Stimulated activated CD8-positive, alpha-beta memory T cell treated with anti-CD3 and anti-CD28 coated beads, Interleukin-15, amount 100 ng/mL, for 24 hours (primary cell): Measurements from ENCODE around the gene SEMA4D.

ENCODE experiments used
- DNase-seq: peaks from one replicate; pipeline ENCODE4 v3.0.0-alpha.2; 2020; ENCODE audit warnings: low read depth

Gene SEMA4D

GRCh38 chr9:89444925-89445765 lies 52.8 kb downstream of the SEMA4D start:
- DNase-seq = no peak

GRCh38 chr9:89444274-89444673 lies 53.6 kb downstream of the SEMA4D start:
- DNase-seq = no peak

- no peak for DNase-seq
These were observed 54.7 kb downstream of the SEMA4D start for GRCh38 chr9:89442981-89443814.

GRCh38 chr9:89442501-89442978 lies 55.4 kb downstream of the SEMA4D start:
- no peak for DNase-seq

DNA sequence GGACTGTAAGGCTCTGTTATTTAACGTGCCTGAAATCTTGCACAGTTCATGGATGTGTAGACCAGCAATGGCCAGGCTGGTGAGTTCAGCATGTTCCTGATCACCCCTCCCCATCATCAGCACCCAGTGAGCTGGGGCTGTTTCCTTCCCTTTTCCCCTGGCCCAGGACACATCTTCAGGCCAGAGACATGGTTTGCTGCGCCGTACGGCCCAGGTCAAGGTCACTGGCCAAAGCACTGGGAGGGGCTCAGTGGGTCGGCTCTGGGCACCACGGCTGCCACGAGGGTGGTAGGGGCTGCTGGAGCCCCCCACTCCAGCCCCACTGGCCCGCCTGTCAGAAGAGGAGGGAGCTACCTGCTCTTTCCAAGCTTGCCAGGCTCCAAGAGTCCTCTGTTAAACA lies 55.9 kb downstream of the SEMA4D start:
- DNase-seq = no peak

- no peak for DNase-seq
These were observed 56.3 kb downstream of the SEMA4D start for GRCh38 chr9:89441655-89441970.

DNA sequence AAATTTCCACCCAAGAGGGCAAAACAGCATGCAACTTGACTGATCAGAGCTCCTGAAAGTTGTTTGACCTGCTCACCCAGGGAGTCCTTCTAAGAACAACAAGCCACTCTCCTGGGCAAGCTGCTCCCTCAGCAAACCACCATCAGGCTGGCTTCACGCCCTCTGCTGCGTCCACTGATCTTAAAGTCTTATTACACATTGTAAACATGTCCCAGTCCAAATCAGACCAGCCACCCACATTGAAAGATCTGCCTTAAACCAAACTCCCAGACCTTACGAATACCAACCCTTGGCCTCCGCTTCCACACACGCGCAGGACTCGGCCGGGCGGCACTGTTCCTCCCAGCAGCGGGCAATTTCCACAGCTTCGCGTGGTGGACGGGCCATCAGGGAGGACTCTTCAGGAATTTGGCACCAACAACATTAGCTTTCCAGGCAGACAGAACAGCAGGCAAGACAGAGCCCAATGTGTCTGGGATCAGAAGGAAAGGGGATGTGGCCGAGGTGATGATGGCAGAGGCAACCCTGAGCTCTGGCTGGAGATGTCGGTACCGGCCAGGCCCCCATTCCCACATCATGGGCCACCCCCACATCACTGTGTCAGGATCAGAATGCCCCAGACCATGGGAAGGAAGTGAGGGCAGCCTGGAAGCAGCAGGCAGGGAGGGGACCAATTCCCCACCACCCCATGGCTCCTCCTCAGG lies 56.8 kb downstream of the SEMA4D start:
- DNase-seq = no peak

DNA sequence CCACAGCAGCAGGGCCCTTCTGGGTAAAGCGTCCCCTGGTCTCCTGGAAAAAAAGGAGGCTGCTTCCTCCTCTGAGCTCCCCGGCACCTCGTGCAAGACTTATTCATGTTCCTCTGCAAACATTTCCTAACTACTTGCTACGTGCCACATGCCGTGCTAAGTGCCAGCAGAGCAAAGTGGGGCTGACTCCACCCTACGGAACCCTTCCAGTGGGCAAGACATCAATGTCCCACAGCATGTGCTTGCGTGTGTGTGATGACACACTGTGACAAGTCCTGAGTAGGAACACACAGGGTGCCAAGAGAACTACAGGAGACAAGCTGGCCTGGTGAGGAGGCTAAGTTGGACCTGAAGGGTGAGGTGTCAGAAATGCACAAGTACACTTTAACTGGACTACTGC lies 57.4 kb downstream of the SEMA4D start:
- DNase-seq = no peak

DNA sequence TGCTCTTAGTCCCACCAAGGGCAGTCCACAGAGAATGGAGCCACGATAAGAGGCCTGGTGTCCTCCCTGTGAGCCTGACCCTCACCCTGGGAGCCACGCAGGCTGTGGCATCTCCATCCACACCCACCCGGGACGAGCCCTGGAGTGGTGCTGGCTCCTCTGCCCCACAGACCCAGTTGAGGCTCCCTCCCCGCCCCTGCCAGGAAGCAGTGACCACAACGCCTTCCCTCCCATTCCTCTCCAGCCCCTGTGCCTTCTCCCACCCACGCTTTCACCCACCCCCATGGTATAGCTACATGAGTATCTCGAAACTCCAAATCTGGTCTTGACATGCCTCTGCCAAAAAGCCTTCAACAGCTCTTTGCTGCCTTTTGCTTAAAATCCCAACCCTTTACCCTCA lies 57.9 kb downstream of the SEMA4D start:
- DNase-seq = no peak

DNA sequence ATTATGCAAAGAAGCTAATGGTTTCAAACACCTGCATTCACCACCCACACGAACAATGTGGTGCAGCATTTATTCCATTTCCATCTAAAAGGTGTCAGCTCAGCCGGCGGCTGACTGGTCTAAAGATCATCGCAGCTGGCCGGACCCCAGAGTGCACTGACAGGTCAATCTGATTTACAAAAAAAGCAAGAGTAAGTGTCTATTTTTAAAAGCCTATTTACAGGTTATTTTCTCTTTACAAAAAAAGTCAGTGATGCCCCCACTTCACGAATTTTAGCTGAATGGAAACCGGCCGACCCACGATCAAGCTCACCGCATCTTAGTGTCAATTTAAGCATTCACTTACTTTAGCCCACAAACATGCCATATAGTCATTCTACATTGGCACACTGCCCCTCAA lies 58.3 kb downstream of the SEMA4D start:
- no peak for DNase-seq

DNA sequence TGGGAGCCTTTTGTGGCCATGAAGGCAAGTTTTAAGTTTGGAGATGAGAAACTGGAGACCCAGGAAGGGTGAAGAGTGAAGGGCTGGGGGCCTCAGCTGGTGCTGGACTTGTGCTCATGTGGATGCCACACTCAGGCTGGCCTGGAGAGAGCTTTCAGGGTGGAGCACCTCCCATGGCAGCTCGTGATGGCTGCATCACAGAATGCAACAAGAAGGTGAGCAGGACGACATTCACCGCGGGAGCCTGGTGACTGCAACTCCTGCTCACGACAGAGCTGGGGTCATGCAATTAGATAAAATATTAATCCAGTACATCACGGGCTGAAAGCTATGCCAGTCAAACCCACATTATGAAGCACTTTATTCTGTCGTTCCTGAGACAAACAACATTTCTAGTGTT lies 59.7 kb downstream of the SEMA4D start:
- DNase-seq = no peak

DNA sequence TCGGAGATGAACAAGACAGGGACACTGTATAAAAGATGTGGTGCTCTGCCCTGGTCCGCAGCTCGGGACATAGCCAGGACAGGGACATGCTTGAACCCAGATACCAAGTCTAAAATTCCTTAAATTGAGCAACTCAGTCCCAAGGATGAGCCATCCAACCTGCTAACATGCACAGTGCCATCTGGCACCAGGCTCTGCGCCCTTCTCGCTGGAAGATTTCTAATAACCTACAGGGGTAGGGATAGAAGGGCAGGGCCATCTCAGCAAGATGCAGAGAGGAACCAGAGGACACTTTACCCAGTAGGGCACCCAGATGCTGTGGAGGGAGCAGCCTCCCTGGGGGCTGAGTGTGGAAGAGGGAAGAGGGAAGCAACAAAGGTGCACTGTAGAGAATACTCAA lies 60.1 kb downstream of the SEMA4D start:
- no peak for DNase-seq

- no peak for DNase-seq
These were observed 60.8 kb downstream of the SEMA4D start for GRCh38 chr9:89436963-89437625.

GRCh38 chr9:89436326-89436725 lies 61.6 kb downstream of the SEMA4D start:
- no peak for DNase-seq

GRCh38 chr9:89435071-89435823 lies 62.7 kb downstream of the SEMA4D start:
- no peak for DNase-seq

- DNase-seq = no peak
These were observed 63.3 kb downstream of the SEMA4D start for GRCh38 chr9:89434636-89435035.

- no peak for DNase-seq
These were observed 64.1 kb downstream of the SEMA4D start for GRCh38 chr9:89433826-89434225.

DNA sequence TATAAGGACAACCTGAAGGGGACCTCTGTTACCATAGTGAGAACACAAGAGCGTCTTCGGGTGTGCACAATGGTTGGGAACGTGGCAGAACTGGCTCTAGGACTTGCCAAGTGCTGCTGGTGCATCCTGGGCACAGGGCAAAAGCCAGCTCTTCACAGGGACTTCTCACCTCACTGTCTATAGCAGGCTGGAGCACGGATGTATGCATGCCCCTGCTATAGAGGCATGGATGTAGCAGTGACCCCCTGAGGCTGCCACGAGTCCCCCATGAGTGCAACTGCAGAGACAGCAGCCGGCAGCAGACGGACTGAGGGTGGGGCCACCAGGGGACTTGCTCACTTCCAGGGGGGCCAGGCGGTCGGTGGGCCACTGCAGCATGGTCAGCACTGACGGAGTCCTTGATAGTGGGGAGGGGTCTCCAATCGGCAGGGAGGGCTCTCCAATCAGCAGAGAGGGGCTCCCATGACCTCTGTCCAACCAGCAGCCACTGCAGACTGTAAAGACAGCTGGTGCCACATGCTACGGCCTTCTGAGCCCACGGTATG lies 64.9 kb downstream of the SEMA4D start:
- DNase-seq = no peak

GRCh38 chr9:89431930-89432725 lies 65.8 kb downstream of the SEMA4D start:
- no peak for DNase-seq

GRCh38 chr9:89430995-89431394 lies 66.9 kb downstream of the SEMA4D start:
- DNase-seq = no peak
